Prostate gland (tissue), 2 donors: Measurements from ENCODE around the gene GPC2.

Source experiments
- CTCF ChIP-seq, 4 experiments: fragments of 200-600 bp in 2 of 4; fragments of 450-650 bp in 2 of 4; sonication (generic) in 2 of 4; IDR thresholded peaks; 1 replicate in 3 of 4; 2 replicates in 1 of 4; pipeline ENCODE4 v1.5.1; 2016 to 2019; ENCODE audit warnings: antibody characterized with exemption in 4 of 4, mild to moderate bottlenecking in 2 of 4, moderate library complexity in 2 of 4
- POLR2A ChIP-seq: fragments of 450-650 bp; IDR thresholded peaks from one replicate; pipeline ENCODE4 v1.6.1; 2016; ENCODE audit warnings: antibody characterized with exemption, mild to moderate bottlenecking
- POLR2AphosphoS5 ChIP-seq: sonication (generic); formaldehyde crosslinking; IDR thresholded peaks from one replicate; pipeline ENCODE4 v1.6.1; 2017; ENCODE audit warnings: antibody characterized with exemption

- peak; percentile 29 for TF ChIP-seq POLR2AphosphoS5
- no peak for TF ChIP-seq POLR2A
- TF ChIP-seq CTCF (IDR thresholded peaks at IDR 0.05): no peak
Measured at GRCh38 chr7:100141555-100141949, 35.6 kb downstream of the GPC2 start.
